Hematopoietic multipotent progenitor cell (in vitro differentiated cells): Measurements from ENCODE around the gene PSEN2. TPM values are rescaled to one million over a fixed set of nuclear protein-coding genes. Genes with fewer than 3 reads are reported as not detected.
"Not testable (repeated sequence)": the region's sequence is repeated elsewhere in the genome, so short reads cannot be mapped to it uniquely, and the experiment has no call there.

Experiments used
- DNase-seq, 3 donors: peaks; one replicate each; pipeline ENCODE4 v3.0.0-alpha.2; 2011 to 2015; ENCODE audit warnings: low read depth in 2 of 3, low spot score in 2 of 3
- total RNA-seq: library from RNA; depleted of rRNA; stranded (reverse); fragments of >200 nt; gene quantifications from one replicate; pipeline ENCODE4 v1.2.3, GENCODE V29; 2012

The PSEN2 gene
- total RNA-seq, 1 donor, result 40.1 TPM

DNA sequence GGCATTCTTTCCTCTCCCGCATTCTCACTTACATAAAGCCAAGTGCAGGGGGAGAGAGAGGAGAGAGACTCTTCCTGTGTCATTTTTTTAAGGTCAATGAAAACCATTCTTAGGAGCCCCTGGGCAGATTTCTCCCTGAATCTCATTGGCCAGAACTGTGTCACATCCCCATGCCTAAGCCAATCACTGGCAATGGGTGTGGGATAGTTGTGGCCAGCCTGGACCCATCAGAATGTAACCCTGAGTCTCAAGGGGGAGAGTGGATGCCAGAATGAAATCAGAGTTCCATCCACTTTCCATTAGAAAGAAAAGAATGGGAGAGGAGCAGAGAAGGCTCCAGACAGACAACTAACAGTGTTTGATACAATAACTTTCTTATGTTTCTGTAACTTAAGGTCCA is 38.5 kb downstream of the PSEN2 start:
- no peak for DNase-seq

DNA sequence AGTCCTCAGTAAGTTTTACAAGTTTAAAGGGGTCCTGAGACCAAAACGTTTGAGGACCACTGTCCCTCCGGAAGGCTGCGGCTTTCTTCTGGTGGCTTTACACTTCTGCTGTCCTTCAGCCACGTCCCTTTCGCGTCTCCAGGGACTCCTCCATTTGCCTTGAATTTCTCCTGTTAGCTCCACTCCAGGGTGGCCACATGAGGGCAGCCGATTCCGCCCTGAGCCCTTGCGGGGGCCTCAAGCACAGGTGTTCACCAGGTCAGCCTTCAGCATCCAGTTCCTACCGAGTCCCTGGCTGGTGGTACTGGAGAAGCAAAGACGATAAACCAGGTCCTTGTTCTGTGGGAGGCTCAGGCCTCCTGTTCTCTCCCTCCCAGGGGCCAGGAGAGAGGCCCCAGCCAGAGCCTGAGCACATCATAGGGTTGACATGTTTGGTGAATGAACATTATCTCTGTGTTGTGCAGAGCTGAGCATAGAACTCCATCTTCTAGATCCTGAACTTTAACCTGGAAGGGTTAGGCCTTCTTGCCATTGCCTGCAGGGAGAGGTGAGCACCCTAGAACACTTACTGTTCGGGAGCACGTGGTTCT is 42.3 kb downstream of the PSEN2 start:
- peak in 2 of 3 donors; percentile 47 to 67 for DNase-seq

DNA sequence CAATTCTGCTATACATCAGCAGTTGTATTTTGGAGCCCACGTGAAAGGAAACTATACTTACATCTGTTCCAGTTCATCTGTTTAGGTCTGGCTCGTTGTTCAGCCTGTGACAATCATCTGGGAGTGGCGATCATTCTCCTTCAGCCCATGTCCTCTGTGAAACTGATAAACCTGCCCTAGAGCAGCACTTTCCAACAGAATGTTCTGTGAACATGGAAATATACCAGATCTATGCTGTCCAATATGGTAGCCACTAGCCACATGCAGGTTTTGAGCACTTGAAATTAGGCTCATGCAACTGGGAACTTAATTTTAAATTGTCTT is 45.2 kb downstream of the PSEN2 start:
- no peak for DNase-seq

DNA sequence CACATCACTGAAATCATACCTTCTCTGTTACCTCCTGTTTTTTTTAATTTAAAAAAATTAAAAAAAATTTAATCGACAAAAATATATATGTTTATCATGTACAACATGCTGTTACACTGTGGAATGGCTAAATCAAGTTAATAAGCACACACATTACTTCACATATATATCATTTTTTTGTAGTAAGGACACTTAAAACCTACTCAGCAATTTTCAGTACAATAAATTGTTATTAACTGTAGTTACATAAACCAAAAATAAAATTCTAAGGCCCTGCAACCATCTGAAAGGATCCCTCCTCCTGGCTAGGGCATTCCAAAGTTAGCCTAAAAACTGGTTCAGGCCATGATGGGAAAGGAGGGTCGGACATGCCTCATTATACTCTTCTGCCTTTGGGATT is 46.1 kb downstream of the PSEN2 start:
- DNase-seq, result no peak

DNA sequence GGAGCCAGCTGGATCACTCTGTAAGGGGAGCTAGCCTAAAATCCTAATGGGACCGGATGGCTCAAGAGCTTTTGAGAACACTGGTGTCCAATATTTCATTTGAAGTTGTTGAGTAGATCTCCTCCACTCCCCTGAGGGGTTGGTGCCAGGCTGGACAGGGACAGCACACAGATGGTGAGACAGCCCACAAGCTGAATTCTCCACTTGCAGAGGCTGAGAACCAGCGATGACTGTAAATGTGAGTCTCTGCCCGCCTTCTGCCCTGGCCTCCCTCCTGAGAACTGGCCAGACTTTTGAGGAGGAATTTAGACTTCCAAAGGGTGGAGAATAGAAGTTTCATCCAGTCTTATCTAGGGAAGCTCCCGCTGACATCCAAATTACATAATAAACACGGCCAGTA is 49.2 kb downstream of the PSEN2 start:
- DNase-seq, result no peak

DNA sequence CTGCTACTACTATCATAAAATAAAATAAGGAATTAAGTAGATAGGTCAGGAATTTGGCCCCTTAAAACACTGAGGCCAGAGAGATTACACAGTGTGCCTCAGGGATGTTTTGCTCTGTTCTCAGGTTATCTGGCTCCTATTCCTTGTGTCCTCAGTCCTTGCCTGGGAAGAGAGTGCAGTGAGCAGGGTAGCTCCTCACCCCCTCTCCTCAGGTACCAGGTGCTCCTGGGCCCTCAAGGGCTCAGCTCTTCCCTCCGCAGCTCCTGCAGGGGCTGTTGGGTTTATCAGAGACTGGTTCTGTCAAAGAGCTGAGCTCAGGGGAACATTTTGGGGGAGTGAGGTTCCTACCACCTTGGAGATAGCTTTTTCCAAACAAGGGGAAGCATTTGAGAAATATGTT is 49.6 kb downstream of the PSEN2 start:
- DNase-seq, result no peak

DNA sequence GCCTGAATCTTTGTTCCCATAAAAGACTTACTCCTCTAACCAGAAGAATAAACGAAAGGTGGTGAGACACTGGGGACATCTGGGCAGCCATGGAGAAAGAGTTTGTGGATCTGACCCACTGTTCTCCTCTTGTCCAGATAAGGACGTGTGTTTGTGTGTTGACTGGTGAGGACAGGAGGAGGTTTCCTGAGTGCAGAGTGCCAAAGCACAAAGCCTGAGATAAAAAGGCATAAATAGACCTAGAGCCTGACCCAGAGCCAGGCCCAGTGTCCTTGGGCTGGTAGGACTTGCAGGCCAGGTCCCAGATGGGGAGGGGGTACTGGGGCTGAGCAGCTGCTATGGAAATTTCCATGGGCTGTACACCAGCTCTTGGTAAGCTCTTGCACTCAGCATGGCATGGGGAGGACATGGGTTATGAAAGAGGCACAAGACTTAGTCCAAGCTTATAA is 50.1 kb downstream of the PSEN2 start:
- no peak for DNase-seq

DNA sequence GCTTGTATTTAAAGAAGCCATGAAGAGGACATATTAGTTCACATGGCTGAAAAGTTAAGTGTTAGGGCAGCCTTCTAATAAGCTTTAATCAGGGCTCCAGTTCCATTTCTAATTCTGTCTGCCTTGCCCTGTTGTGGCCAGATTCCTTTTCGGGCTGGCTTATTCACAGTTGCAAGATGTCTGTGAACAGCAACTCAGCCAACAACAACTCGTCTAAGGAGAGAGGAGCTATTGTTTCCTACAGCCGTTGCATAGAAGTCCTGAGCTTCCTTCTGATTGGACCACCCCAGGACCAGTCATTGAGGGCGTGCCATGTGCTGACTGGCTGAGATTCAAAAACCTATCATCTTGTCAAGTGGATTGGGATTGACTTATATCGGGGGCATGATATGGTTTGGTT is 51.1 kb downstream of the PSEN2 start:
- no peak for DNase-seq

DNA sequence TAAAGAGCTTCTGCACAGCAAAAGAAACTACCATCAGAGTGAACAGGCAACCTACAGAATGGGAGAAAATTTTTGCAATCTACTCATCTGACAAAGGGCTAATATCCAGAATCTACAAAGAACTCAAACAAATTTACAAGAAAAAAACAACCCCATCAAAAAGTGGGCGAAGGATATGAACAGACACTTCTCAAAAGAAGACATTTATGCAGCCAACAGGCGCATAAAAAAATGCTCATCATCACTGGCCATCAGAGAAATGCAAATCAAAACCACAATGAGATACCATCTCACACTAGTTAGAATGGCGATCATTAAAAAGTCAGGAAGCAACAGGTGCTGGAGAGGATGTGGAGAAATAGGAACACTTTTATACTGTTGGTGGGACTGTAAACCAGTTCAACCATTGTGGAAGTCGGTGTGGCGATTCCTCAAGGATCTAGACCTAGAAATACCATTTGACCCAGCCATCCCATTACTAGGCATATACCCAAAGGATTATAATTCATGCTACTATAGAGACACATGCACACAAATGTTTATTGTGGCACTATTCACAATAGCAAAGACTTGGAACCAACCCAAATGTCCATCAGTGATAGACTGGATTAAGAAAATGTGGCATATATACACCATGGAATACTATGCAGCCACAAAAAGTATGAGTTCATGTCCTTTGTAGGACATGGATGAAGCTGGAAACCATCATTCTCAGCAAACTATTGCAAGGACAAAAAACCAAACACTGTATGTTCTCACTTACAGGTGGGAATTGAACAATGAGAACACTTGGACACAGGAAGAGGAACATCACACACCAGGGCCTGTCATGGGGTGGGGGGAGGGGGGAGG is 59.1 kb downstream of the PSEN2 start:
- not testable (repeated sequence) for DNase-seq

DNA sequence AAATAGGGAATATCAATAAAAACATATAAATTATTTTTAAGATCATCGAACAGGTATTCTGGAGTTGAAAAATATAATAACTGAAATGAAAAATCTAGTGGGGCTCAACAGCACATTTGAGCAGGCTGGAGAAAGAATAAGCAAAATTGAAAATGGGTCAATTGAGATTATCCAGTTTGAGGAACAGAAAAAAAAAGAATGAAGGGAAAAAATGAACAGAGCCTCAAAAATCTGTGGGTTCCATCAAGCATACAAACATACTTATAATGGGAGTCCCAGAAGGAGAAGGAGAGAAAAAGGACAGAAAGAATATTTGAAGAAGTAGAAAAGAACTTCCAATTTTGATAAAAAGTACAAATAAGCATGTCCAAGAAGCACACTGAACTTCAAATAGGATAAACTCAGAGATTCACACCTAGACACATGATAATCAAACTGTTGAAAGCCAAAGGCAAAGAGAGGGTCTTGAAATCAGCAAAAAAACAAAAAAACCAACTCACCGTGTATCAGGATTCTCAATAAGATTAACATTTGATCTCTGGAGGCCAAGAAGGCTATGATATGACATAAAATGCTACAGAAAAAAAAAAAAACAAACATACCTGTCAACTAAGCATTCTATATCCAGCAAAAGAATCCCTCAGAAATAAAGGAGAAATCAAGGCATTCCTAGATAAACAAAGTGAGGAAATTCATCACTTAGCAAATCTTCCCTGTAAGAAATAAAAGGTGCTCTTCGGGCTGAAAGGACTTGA is 64.2 kb downstream of the PSEN2 start:
- DNase-seq, result peak in 1 of 3 donors; percentile 43

DNA sequence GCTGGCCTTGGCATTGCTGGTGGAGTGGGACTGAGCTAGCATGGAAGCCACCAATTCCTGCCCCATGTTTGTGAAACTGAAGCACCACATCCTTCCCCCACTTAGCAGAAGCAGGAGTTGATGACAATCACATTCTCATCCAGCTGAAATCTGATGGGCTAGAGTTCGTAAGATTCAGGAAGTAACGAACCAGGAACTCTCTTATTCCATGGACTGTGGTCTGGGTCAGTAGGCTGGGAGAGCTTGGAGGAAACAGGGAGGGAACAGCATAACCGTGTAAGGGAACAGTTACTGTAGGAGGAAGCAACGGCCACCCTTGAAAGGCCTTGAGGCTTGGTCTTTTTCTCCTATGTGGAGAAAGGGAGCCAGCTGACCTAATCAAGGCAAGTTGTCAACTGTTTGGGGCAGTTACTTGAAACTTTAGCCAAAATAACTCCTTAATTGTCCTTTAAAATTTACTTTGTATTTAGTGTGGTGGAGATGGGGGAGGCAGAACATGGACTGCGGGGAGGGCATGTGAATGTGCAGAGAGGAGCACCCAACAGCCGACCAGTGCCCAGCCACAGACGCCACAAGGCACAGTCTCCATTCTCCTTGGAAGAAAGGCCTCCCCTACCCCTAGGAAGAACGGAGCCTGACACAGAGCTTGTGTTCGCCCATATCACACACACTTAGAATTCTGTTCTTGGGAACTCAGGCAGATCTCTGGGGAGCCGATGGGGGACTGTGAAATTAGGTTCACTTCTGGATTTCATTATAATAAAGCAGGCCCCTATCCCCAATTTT is 67.7 kb downstream of the PSEN2 start:
- no peak for DNase-seq

DNA sequence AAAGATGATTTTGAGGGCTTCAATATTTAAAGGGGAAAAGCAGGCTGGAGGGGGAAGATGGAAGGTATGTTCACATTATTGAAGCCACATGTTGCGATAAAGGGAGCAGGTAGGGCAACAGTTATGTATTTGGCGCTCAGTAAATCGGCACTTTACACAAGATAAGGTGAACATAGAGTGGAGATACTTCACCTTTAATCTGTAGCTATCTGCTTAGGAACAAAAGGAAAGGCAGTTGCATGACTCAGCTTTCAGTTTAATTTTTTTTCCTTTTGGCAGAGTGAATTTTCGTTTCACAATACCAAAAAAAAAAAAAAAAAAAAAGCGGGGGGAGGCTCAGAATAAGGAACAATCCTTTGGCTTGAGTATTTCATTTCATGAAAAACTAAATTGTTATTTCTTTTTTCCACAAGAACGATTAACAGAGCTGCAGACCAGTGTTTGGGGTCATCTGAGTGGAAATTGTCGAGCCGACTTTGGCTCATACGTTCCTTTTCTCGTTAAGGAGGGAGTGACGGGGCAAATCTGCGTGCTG is 68.6 kb downstream of the PSEN2 start:
- peak in 2 of 3 donors; percentile 66 to 88 for DNase-seq

DNA sequence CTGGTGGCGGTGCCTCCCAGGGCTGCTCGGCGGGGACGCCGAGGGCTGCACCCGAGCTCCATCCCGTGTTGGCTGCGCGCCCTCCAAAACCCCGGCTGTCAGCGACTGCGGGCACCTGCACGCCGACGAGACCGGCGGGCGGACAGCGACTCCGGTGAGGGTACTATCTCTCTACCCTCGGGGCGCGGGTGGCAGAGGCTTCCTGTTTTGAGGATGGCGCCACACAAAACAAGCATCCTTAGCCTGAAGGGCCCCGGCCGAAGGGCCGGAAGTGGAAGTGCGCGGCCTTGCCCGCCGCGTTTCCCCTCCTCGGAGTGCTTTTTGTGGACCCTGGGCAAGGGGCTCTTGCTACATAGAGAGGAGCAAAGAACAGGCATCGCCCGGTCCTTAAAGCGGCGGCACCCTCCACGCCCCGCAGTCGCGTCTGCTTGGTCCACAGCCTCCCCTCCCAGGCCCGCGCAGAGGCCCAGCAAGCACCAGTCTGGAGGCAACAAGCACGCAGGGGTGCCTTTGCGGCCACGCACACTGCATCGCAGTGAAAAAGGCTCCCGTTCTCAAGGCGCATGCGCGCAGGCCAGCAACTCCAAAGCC is 69.1 kb downstream of the PSEN2 start:
- peak in 2 of 3 donors; percentile 73 to 74 for DNase-seq

DNA sequence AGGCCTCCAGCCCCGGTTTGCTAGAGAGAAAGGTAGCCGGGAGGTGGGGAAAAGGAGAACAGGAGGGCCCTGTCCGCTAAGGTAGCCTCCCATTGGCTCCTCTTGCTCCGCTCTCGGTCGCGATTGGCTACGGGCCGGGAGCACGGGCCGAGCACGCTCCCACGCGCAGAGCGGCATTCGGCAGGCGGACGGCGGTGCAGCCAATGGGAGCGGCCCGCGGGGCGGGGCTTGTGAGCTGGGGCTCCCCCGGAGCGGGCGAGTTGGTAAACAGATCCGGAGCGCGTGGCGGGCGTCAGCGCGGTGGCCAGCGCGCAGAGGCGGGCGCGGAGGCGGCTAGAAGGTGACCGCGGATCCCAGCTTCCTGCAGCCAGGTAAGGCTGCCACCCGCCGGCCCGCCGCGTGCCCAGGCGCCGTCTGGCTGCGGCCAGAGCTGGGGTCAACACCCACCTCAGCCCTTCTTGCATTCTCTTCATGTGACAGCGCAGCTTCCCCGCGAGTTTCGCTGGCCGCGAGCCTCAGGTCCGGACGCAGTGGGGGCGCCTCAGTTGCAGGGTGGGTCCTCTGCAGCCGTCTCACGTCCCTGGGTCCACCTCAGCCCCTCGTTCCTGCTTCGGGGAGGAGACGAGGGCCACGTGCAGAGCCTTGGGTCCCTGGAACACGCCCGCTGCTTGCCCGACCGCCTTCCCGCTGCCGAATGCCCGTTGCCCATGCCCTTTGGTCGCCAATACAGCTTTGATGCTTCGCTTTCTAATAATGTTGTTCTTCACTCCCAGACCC is 69.8 kb downstream of the PSEN2 start, which contains the start of gene COQ8A:
TSS of gene COQ8A (plus strand) at position 266 of the 777 bp plus-strand sequence. CDS start 21,092 bp downstream, outside the sequence.
- DNase-seq, result peak; percentile 95 to 100 (median 99)

DNA sequence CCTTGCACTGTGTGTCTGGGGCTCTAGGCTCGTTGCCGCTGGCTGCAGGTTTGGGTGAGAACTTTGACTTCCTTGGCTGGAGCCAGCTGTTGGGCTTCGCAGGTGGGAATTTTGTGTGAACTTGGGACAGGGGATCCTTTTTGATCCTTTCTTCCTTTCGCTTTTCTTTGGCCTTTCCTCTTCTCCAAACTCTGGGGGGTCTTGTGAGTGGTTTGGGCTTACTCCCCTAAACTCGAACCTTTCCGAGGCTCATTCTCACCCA is 70.3 kb downstream of the PSEN2 start:
- DNase-seq, result no peak

DNA sequence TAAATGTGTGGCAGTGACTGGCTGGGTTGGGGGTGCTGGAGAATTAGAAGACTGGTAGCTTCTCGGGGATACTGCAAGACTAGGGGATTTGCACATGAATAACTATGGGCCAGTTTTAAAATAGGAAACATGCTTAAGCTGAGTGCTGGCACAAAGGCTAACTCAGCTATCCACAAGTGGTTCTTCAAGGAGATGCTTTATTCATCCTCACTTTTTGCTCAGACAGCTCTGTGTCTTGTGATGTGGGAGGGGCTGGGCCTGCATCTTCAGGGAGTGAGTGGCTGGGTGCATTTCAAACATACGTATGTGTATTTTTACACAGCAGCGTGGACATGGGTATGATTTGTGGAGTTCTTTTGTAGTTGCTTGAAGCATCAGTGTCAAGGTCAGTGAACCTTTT is 72.0 kb downstream of the PSEN2 start:
- no peak for DNase-seq

DNA sequence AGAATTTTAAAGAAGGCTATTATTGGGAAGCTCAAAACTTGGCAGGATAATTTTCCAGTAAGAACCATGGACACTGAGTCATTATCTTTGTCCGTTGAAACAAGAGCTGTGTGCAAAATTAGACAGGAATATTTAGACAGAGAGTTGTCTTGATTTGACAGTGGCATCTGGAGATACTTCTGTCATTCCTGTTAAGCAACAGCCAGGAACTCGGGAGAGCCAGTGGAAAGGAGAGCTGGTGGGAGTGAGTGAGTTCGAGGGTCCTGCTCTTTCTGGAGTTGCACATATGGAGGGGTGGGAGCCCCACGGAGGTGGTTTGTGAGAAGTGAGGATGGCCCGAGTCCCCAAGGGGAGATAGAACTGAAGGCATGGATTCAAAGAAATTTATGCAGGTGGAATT is 72.7 kb downstream of the PSEN2 start:
- DNase-seq, result no peak

DNA sequence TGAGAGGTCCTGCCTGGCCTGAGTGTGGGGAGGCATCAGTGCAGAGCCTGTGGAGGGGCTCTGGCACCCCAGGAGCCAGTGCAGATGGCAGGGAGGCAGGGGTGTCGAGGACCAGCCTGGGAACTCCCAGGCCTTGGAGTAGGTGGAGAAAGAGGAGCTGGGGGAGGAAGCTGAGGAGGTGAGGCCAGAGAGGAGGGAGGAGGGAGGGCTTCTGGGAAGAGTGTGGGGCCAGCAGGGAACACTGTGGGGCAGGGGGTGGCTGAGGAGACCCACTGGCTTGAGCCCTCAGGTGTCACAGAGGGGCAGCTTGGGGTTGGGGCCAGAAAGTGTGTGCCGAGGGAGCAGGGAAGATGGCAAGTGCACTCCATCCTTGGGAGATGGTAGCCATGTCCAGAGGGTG is 73.5 kb downstream of the PSEN2 start:
- DNase-seq, result no peak

DNA sequence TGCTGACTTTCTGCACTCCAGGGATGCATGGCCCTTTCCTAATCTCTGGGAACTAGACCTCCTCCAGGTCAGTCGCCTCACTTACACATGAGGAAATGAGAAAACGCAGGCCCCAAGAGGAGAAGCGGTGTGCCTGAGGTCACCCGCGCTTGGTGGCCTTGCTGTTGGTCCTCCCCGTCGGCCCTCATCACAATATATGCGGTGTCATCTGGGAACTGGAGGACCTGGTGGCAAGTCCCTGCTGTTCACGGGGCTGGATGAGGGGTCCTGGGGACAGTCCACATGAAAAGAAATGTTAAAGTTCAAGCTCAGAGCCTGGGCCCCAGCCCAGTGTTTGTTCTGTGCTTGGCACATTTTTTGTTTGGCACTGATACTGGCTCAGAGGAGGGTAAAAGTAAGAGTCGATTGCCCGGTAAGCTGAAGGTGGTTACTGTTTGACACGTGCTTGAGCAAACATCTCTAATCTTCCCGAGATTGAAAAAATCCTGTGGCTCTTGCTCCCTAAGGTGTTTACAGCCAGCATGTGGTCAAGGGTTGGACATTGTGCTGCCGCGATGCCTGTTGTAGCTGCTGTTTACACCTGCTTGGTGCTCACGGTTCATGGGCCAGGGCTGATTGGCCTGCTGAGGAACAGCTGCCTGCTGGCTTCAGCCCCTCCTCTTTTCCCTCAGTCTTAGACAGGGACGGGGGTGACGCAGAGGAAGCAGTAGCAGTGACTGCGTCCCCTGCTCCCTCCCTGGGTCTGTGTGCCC is 74.9 kb downstream of the PSEN2 start:
- DNase-seq, result no peak
